Adrenal gland (tissue), 12 donors: Measurements from ENCODE around the gene TMEM163. TPM values are rescaled to one million over a fixed set of nuclear protein-coding genes. Genes with fewer than 3 reads are reported as not detected.

Source experiments
- DNase-seq, 7 donors: peaks; one replicate each; pipeline ENCODE4 v3.0.0-alpha.2; 2019 to 2020
- H3K27ac ChIP-seq, 5 donors: fragments of 200-600 bp; sonication (generic) in 4 of 5; 1 replicate in 3 of 5; 2 replicates in 2 of 5; pipeline versions ENCODE4 v1.5.1 to v1.8.0; 2016 to 2020; ENCODE audit warnings: mild to moderate bottlenecking in 1 of 5
- H3K27me3 ChIP-seq: fragments of 200-600 bp; 2 replicates; pipeline ENCODE4 v1.8.0; 2021
- H3K36me3 ChIP-seq, 2 donors: fragments of 200-600 bp; replicated peaks in 1 of 2; 1 replicate in 1 of 2; 2 replicates in 1 of 2; pipeline versions ENCODE4 v1.5.1 to v1.8.0; 2018 to 2022
- H3K4me1 ChIP-seq, 2 donors: fragments of 200-600 bp; replicated peaks in 1 of 2; 1 replicate in 1 of 2; 2 replicates in 1 of 2; pipeline versions ENCODE4 v1.5.1 to v1.8.0; 2018 to 2021
- H3K4me3 ChIP-seq, 4 donors: fragments of 200-600 bp; sonication (generic) in 3 of 4; one replicate each; pipeline ENCODE4 v1.5.1; 2016 to 2018
- H3K9me3 ChIP-seq, 3 donors: fragments of 200-600 bp; sonication (generic) in 1 of 3; replicated peaks in 1 of 3; 1 replicate in 2 of 3; 2 replicates in 1 of 3; pipeline versions ENCODE4 v1.5.1 to v1.8.0; 2016 to 2021
- POLR2A ChIP-seq, 2 donors: fragments of 450-650 bp; IDR thresholded peaks; one replicate each; pipeline ENCODE4 v1.6.1; 2017; ENCODE audit warnings: antibody characterized with exemption in 2 of 2, mild to moderate bottlenecking in 2 of 2, moderate library complexity in 1 of 2
- WGBS, 4 donors: extraction: QIAGEN DNeasy Blood & Tissue Kit in 2 of 4; methylation state at CpG; one replicate each; pipeline versions ENCODE4 v1.1.5 to v1.1.7; 2013 to 2017; 5-methylcytosine and 5-hydroxymethylcytosine counted together
- intact Hi-C, 2 donors: fragments of 100-400 bp; cut with DNase I; formaldehyde crosslinking; loops; one replicate each; pipeline versions ENCODE4 v1.14.1 to v1.15.0; 2022 to 2023
- polyA plus RNA-seq, 3 donors: library from polyadenylated mRNA; stranded (reverse); fragments of 200-250 nt in 2 of 3; fragments of 350-450 nt in 1 of 3; fragmentation: Illumina TruSeq in 1 of 3; extraction: RNeasy Lipid Tissue Mini Kit (QIAGEN cat#74804) in 1 of 3; gene quantifications; one replicate each; pipeline ENCODE4 v1.2.3, GENCODE V29; 2013 to 2014
- total RNA-seq, 9 donors: library from RNA; depleted of rRNA in 4 of 9; stranded (reverse); fragments of >200 nt in 4 of 9; fragments of 120-200 nt in 1 of 9; fragmentation: NEBNext Ultra II Directional in 1 of 9; extraction: Animal tissue kit (Norgen Biotek cat#: 25700) in 1 of 9; gene quantifications; one replicate each; pipeline versions ENCODE4 v1.1.0 to v1.2.4, GENCODE V29; 2013 to 2023
- TF ChIP-seq, protein P1 (sequence below), 6 experiments: fragments of 450-650 bp in 4 of 6; fragments of 200-600 bp in 2 of 6; sonication (generic) in 1 of 6; IDR thresholded peaks; 1 replicate in 5 of 6; 2 replicates in 1 of 6; pipeline versions ENCODE4 v1.5.1 to v1.8.0; 2016 to 2021; ENCODE audit warnings: antibody characterized with exemption in 6 of 6, mild to moderate bottlenecking in 2 of 6, moderate library complexity in 1 of 6
- donor health status: healthy with polysubstance abuse.
- donor health status: Bipolar disorder and iron deficiency.
- donor health status: DM: yes; HTN: yes; CAD: no.
- donor health status: DM: no; HTN: no; CAD: no.
- donor health status: DM: no; HTN: no; CAD: no.
- donor health status: DM: yes; HTN: yes; CAD: no.

TMEM163 gene
- total and polyA plus RNA-seq, 12 donors: 3.6 to 21.6 (median 9.5) TPM

GRCh38 chr2:134764164-134764563, 45.4 kb upstream of the TMEM163 start:
- 33 to 64% (median 47%) methylated on average over 1 of the region's 1 CpG for WGBS, 4 donors
- H3K36me3 ChIP-seq: no peaks in the 10 kb centered on the region
- no peaks in the 10 kb centered on the region for H3K27me3 ChIP-seq
- peak overlapping the region in 4 of 5 donors; percentile 63 to 90 (median 68) for H3K27ac ChIP-seq
- no peak overlapping the region for H3K4me3 ChIP-seq
- intact Hi-C loops: no loop called here
- H3K4me1 ChIP-seq: no peaks in the 10 kb centered on the region
- TF ChIP-seq, protein P1, sequence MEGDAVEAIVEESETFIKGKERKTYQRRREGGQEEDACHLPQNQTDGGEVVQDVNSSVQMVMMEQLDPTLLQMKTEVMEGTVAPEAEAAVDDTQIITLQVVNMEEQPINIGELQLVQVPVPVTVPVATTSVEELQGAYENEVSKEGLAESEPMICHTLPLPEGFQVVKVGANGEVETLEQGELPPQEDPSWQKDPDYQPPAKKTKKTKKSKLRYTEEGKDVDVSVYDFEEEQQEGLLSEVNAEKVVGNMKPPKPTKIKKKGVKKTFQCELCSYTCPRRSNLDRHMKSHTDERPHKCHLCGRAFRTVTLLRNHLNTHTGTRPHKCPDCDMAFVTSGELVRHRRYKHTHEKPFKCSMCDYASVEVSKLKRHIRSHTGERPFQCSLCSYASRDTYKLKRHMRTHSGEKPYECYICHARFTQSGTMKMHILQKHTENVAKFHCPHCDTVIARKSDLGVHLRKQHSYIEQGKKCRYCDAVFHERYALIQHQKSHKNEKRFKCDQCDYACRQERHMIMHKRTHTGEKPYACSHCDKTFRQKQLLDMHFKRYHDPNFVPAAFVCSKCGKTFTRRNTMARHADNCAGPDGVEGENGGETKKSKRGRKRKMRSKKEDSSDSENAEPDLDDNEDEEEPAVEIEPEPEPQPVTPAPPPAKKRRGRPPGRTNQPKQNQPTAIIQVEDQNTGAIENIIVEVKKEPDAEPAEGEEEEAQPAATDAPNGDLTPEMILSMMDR (IDR thresholded peaks at IDR 0.05): no peak
- TF ChIP-seq POLR2A (IDR thresholded peaks at IDR 0.05): no peak
- DNase-seq: peak; percentile 42 to 79 (median 77)
- no peaks in the 10 kb centered on the region for H3K9me3 ChIP-seq

DNA sequence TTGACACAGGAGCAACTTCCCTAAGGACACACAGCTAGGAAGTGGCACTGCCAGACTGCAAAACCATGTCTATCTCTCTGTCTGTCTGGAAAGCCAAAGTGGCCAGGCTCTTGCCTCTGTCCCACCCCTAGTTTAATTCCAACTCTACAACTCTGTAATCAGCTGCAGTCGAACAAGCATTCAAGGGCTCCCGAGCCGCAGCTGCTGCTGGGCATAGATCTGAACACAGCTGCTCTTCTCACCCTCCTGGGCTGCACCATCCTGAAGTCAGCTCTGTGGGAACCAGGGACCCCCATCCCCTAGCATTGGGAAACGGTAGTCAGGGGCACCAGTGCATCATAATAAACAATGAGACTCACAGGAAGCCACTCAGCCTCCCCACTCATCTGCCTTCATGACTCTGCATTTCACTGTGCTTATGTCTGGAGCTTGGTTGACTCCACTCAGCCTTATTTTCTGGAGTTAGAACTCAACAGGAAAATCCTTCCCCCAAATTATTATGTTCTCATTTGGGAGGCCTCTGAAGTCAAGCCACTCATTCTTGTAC, 44.4 kb upstream of the TMEM163 start:
- Histone ChIP-seq H3K4me3 (no peak overlapping the region), H3K9me3 (no peaks in the 10 kb centered on the region), H3K27me3 (no peaks in the 10 kb centered on the region), H3K4me1 (no peaks in the 10 kb centered on the region), H3K27ac (peak overlapping the region in 3 of 5 donors; percentile 64 to 76 (median 73)), H3K36me3 (no peaks in the 10 kb centered on the region)
- intact Hi-C loops: no loop called here
- TF ChIP-seq POLR2A (IDR thresholded peaks at IDR 0.05): no peak
- TF ChIP-seq, protein P1 (IDR thresholded peaks at IDR 0.05): no peak
- WGBS, 4 donors: 47 to 70% (median 59%) methylated on average over 2 to 4 of the region's 4 CpGs
- no peak for DNase-seq

DNA sequence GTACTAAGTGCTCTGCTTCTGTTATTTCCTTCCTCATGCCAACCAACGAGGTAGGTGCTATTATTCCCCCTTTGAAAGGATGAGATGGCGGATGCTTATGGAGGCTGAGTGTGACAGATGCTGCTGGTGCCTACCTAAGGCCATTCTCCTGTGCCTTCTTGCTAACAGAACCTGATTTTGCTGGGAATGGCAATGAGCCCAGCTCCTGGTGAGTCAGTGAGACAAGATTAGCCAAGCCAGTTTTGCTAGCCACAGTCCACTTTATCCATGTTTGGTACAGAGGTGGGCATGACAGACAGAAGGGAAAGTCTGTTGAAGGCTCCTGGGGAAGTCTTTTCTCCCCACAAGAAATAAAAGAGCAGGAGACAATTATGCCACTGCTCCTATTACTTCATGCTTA, 43.7 kb upstream of the TMEM163 start:
- WGBS, 4 donors: 51 to 64% (median 53%) methylated on average over 2 of the region's 2 CpGs
- no peaks in the 10 kb centered on the region for H3K4me1 ChIP-seq
- DNase-seq: peak; percentile 70 to 83 (median 80)
- peak overlapping the region in 2 of 5 donors; percentile 73 to 76 for H3K27ac ChIP-seq
- no peaks in the 10 kb centered on the region for H3K36me3 ChIP-seq
- no peaks in the 10 kb centered on the region for H3K9me3 ChIP-seq
- TF ChIP-seq POLR2A (IDR thresholded peaks at IDR 0.05): no peak
- TF ChIP-seq, protein P1 (IDR thresholded peaks at IDR 0.05): no peak
- no peak overlapping the region for H3K4me3 ChIP-seq
- no peaks in the 10 kb centered on the region for H3K27me3 ChIP-seq
- intact Hi-C loops: no loop called here

GRCh38 chr2:134760385-134760784, 41.6 kb upstream of the TMEM163 start:
- TF ChIP-seq, protein P1 (IDR thresholded peaks at IDR 0.05): no peak
- no peak for TF ChIP-seq POLR2A (IDR thresholded peaks at IDR 0.05)
- Histone ChIP-seq H3K4me3 (no peak overlapping the region), H3K27ac (no peak overlapping the region), H3K4me1 (no peaks in the 10 kb centered on the region), H3K27me3 (no peaks in the 10 kb centered on the region), H3K36me3 (no peaks in the 10 kb centered on the region), H3K9me3 (no peaks in the 10 kb centered on the region)
- no peak for DNase-seq
- intact Hi-C loops: no loop called here
